Heart left ventricle (tissue), 16 donors: ENCODE data around the gene UBE2E2. TPM values are rescaled to one million over a fixed set of nuclear protein-coding genes. Genes with fewer than 3 reads are reported as not detected.

Source experiments
- ATAC-seq, 4 donors: fragments of 200-7000 bp; cut with Tn5 transposase; one replicate each; pipeline ENCODE4 v1.9.1; 2020 to 2022; ENCODE audit warnings: moderate library complexity in 4 of 4, mild to moderate bottlenecking in 3 of 4, moderate number of reproducible peaks in 1 of 4
- DNase-seq, 5 donors: peaks; one replicate each; pipeline ENCODE4 v3.0.0-alpha.2; 2020
- H3K27ac ChIP-seq, 12 donors: fragments of 200-600 bp; sonication (generic) in 4 of 12; one replicate each; pipeline versions ENCODE4 v1.5.0 to v1.8.0; 2016 to 2022; ENCODE audit warnings: mild to moderate bottlenecking in 2 of 12
- H3K27me3 ChIP-seq, 9 donors: fragments of 200-600 bp; sonication (generic) in 2 of 9; one replicate each; pipeline versions ENCODE4 v1.5.1 to v1.8.0; 2016 to 2022; ENCODE audit warnings: mild to moderate bottlenecking in 3 of 9
- H3K36me3 ChIP-seq, 9 donors: fragments of 200-600 bp; sonication (generic) in 2 of 9; one replicate each; pipeline versions ENCODE4 v1.5.0 to v1.8.0; 2018 to 2022; ENCODE audit warnings: mild to moderate bottlenecking in 2 of 9
- H3K4me1 ChIP-seq, 12 donors: fragments of 200-600 bp; sonication (generic) in 4 of 12; one replicate each; pipeline versions ENCODE4 v1.5.0 to v1.8.0; 2016 to 2022; ENCODE audit warnings: mild to moderate bottlenecking in 3 of 12
- H3K4me3 ChIP-seq, 12 donors: fragments of 200-600 bp; sonication (generic) in 4 of 12; one replicate each; pipeline versions ENCODE4 v1.5.0 to v1.8.0; 2017 to 2022; ENCODE audit warnings: mild to moderate bottlenecking in 9 of 12, moderate library complexity in 4 of 12
- H3K9me3 ChIP-seq, 12 donors: fragments of 200-600 bp; sonication (generic) in 4 of 12; one replicate each; pipeline versions ENCODE4 v1.5.0 to v1.8.0; 2016 to 2022; ENCODE audit warnings: mild to moderate bottlenecking in 1 of 12
- POLR2A ChIP-seq, 2 donors: fragments of 450-650 bp; IDR thresholded peaks; one replicate each; pipeline ENCODE4 v1.6.1; 2017; ENCODE audit warnings: antibody characterized with exemption in 2 of 2, mild to moderate bottlenecking in 2 of 2, moderate library complexity in 2 of 2
- WGBS, 4 donors: extraction: QIAGEN DNeasy Blood & Tissue Kit in 2 of 4; methylation state at CpG; one replicate each; pipeline versions ENCODE4 v1.1.5 to v1.1.7; 2013 to 2018; 5-methylcytosine and 5-hydroxymethylcytosine counted together
- intact Hi-C, 10 donors: fragments of 100-400 bp; cut with DNase I; formaldehyde crosslinking; loops; one replicate each; pipeline versions ENCODE4 v1.11.1 to v1.14.2; 2022
- polyA plus RNA-seq, 2 donors: library from polyadenylated mRNA; stranded (reverse); fragments of 200-250 nt; gene quantifications; one replicate each; pipeline ENCODE4 v1.2.3, GENCODE V29; 2013
- total RNA-seq, 9 donors: library from RNA; depleted of rRNA in 2 of 9; stranded (reverse); fragments of >200 nt in 2 of 9; fragmentation: NEBNext Ultra II Directional in 3 of 9; extraction: Animal tissue kit (Norgen Biotek cat#: 25700) in 3 of 9; gene quantifications; one replicate each; pipeline versions ENCODE4 v1.1.0 to v1.2.4, GENCODE V29; 2016 to 2023
- TF ChIP-seq, protein P1 (sequence below), 12 donors: fragments of 200-600 bp; sonication (generic) in 4 of 12; IDR thresholded peaks; one replicate each; pipeline versions ENCODE4 v1.5.0 to v1.8.0; 2018 to 2022; ENCODE audit warnings: antibody characterized with exemption in 12 of 12, mild to moderate bottlenecking in 5 of 12
- donor health status: ischemic (EF 13 %, LVEDD 7.1; RV severe dilation, severe dysfunction).
- donor health status: healthy with polysubstance abuse.
- donor health status: DM: no; HTN: yes; CAD: no.
- donor health status: DM: no; HTN: no; CAD: no.
- donor health status: ischemic (EF 25% LVEDD 6.9; RV normal size, moderate dysfunction).
- donor health status: ischemic (EF 25% LVEDD 5.7; RV mildly dilated, moderate dysfunction).
- donor health status: healthy.
- donor health status: DM: yes; HTN: yes; CAD: no.
- donor health status: ischemic (EF 35%, LVEDD 5.7; RV mildly dilated, moderate dysfunction).
- donor health status: nonischemic (EF 11% LVEDD 7.7; RV severe dilation, severe dysfunction).
- donor health status: DM: yes; HTN: yes; CAD: no.
- donor health status: PGD.
- donor health status: ischemic (EF 29% LVEDD 5.4; RV normal size, mild dysfunction).
- donor health status: nonischemic (EF 23%, LVEDD 6.1; RV moderate dilation, normal function).

UBE2E2 gene
- total and polyA plus RNA-seq, 11 donors, result 21.9 to 63.9 (median 50.8) TPM

- H3K4me1 ChIP-seq, result peaks cover 0 to 31% (median 5%) of the 10 kb centered on the region in 12 donors
- H3K27me3 ChIP-seq, result no peaks in the 10 kb centered on the region
- DNase-seq (no peak), ATAC-seq (no peak)
- H3K9me3 ChIP-seq, result peaks cover 0 to 19% (median 1%) of the 10 kb centered on the region in 12 donors
- no peaks in the 10 kb centered on the region for H3K36me3 ChIP-seq
- no peak overlapping the region for H3K4me3 ChIP-seq
- TF ChIP-seq, protein P1, sequence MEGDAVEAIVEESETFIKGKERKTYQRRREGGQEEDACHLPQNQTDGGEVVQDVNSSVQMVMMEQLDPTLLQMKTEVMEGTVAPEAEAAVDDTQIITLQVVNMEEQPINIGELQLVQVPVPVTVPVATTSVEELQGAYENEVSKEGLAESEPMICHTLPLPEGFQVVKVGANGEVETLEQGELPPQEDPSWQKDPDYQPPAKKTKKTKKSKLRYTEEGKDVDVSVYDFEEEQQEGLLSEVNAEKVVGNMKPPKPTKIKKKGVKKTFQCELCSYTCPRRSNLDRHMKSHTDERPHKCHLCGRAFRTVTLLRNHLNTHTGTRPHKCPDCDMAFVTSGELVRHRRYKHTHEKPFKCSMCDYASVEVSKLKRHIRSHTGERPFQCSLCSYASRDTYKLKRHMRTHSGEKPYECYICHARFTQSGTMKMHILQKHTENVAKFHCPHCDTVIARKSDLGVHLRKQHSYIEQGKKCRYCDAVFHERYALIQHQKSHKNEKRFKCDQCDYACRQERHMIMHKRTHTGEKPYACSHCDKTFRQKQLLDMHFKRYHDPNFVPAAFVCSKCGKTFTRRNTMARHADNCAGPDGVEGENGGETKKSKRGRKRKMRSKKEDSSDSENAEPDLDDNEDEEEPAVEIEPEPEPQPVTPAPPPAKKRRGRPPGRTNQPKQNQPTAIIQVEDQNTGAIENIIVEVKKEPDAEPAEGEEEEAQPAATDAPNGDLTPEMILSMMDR (IDR thresholded peaks at IDR 0.05), result no peak
- no peak for TF ChIP-seq POLR2A (IDR thresholded peaks at IDR 0.05)
- no peak overlapping the region for H3K27ac ChIP-seq
- WGBS, 4 donors, result 43 to 69% (median 50%) methylated on average over 3 of the region's 3 CpGs
- intact Hi-C loops, result no loop called here
These were observed 278.6 kb downstream of the UBE2E2 start for GRCh38 chr3:23481616-23482278.

DNA sequence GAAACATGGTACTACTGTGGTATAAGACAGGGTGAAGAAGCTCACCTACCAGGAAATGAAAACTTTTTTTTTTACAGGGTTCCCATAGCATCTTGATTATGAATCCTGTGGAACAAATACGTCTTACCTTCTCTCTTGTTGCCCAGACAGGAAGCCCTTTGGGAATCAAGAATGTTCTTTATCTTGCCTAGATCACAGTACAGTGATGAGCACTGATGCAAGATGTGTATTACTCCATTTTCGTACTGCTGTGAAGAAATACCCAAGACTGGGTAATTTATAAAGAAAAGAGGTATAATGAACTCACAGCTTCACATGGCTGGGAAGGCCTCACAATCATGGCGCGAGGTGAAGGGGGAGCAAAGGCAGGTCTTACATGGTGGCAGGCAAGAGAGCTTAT is 281.3 kb downstream of the UBE2E2 start:
- Histone ChIP-seq H3K4me3 (no peak overlapping the region), H3K27ac (no peak overlapping the region), H3K9me3 (peaks cover 0 to 17% (median 1%) of the 10 kb centered on the region in 12 donors), H3K27me3 (no peaks in the 10 kb centered on the region), H3K4me1 (peaks cover 0 to 39% (median 6%) of the 10 kb centered on the region in 12 donors), H3K36me3 (no peaks in the 10 kb centered on the region)
- DNase-seq, result no peak
- WGBS, 4 donors, result 88 to 95% (median 91%) methylated on average over 4 of the region's 4 CpGs
- TF ChIP-seq POLR2A (IDR thresholded peaks at IDR 0.05), result no peak
- TF ChIP-seq, protein P1 (IDR thresholded peaks at IDR 0.05), result no peak
- ATAC-seq, result no peak
- intact Hi-C loops, result no loop called here

- Histone ChIP-seq H3K27ac (no peak overlapping the region), H3K9me3 (peaks cover 0 to 11% (median 1%) of the 10 kb centered on the region in 12 donors), H3K27me3 (no peaks in the 10 kb centered on the region), H3K4me1 (peaks cover 0 to 55% (median 14%) of the 10 kb centered on the region in 12 donors), H3K36me3 (no peaks in the 10 kb centered on the region), H3K4me3 (no peak overlapping the region)
- peak in 2 of 5 donors; percentile 36 to 42 for DNase-seq
- peak in 3 of 4 donors; percentile 23 to 54 (median 34) for ATAC-seq
- 50 to 71% (median 59%) methylated on average over 2 to 6 of the region's 6 CpGs for WGBS, 4 donors
- TF ChIP-seq, protein P1 (IDR thresholded peaks at IDR 0.05), result no peak
- TF ChIP-seq POLR2A (IDR thresholded peaks at IDR 0.05), result no peak
- intact Hi-C loops, result no loop called here
These were observed 282.8 kb downstream of the UBE2E2 start for GRCh38 chr3:23485922-23486321.

GRCh38 chr3:23487015-23487414 is 283.9 kb downstream of the UBE2E2 start:
- no peaks in the 10 kb centered on the region for H3K36me3 ChIP-seq
- ATAC-seq (peak in 1 of 4 donors; percentile 27), DNase-seq (peak in 1 of 5 donors; percentile 56)
- H3K27me3 ChIP-seq, result no peaks in the 10 kb centered on the region
- H3K9me3 ChIP-seq, result peaks cover 0 to 11% (median 1%) of the 10 kb centered on the region in 12 donors
- peaks cover 0 to 52% (median 11%) of the 10 kb centered on the region in 12 donors for H3K4me1 ChIP-seq
- no peak overlapping the region for H3K27ac ChIP-seq
- TF ChIP-seq POLR2A (IDR thresholded peaks at IDR 0.05), result no peak
- TF ChIP-seq, protein P1 (IDR thresholded peaks at IDR 0.05), result no peak
- intact Hi-C loops, result no loop called here
- 82 to 98% (median 97%) methylated on average over 4 to 9 of the region's 9 CpGs for WGBS, 4 donors
- no peak overlapping the region for H3K4me3 ChIP-seq
